OCI-LY3 (cell line): ENCODE measurements around the gene RAB11FIP5.

ENCODE experiments used
- H2AFZ ChIP-seq: fragments of 200-600, 300-600 bp; shearing (Covaris generic); 2 replicates; pipeline ENCODE4 v1.6.0; 2014; ENCODE audit warnings: antibody characterized with exemption, low read depth, low read length
- H3K27ac ChIP-seq: fragments of 200-600, 300-600 bp; sonication (generic); 2 replicates; pipeline ENCODE4 v1.5.1; 2014; ENCODE audit warnings: mild to moderate bottlenecking, low read length, moderate library complexity, mixed read lengths
- H3K27me3 ChIP-seq: fragments of 200-600, 300-600 bp; sonication (generic); 2 replicates; pipeline ENCODE4 v1.6.1; 2014; ENCODE audit warnings: low read depth, low read length, mixed read lengths
- H3K36me3 ChIP-seq: fragments of 200-600, 300-600 bp; sonication (generic); replicated peaks from 2 replicates; pipeline ENCODE3; 2014; ENCODE audit warnings: low read depth, low read length, mixed read lengths
- H3K4me1 ChIP-seq: fragments of 300-600, 200-600 bp; sonication (generic); 2 replicates; pipeline ENCODE4 v1.6.1; 2014; ENCODE audit warnings: low read length, mixed read lengths
- H3K4me2 ChIP-seq: fragments of 200-600, 300-600 bp; sonication (generic); 2 replicates; pipeline ENCODE4 v1.6.1; 2014; ENCODE audit warnings: low read length, mixed read lengths
- H3K4me3 ChIP-seq: fragments of 300-600, 200-600 bp; sonication (generic); 2 replicates; pipeline ENCODE4 v1.5.1; 2014; ENCODE audit warnings: antibody characterized with exemption, mild to moderate bottlenecking, low read length, moderate library complexity
- H3K79me2 ChIP-seq: fragments of 300-600, 200-600 bp; shearing (Covaris generic); 2 replicates; pipeline ENCODE4 v1.6.1; 2014; ENCODE audit warnings: mild to moderate bottlenecking, low read length, mixed read lengths
- H3K9ac ChIP-seq: fragments of 300-600, 200-600 bp; shearing (Covaris generic); 2 replicates; pipeline ENCODE4 v1.6.0; 2014; ENCODE audit warnings: mild to moderate bottlenecking, low read length, moderate library complexity
- H3K9me3 ChIP-seq: fragments of 200-600, 300-600 bp; shearing (Covaris generic); 2 replicates; pipeline ENCODE4 v1.6.1; 2014; ENCODE audit warnings: low read length, mixed read lengths; ENCODE audit not compliant: insufficient read depth
- H4K20me1 ChIP-seq: fragments of 200-600, 300-600 bp; sonication (generic); 2 replicates; pipeline ENCODE4 v1.6.1; 2016; ENCODE audit warnings: low read length, mixed read lengths; ENCODE audit not compliant: insufficient read depth
- EZH2phosphoT487 ChIP-seq: fragments of 200-600 bp; shearing (Covaris generic); IDR thresholded peaks from 2 replicates; pipeline ENCODE4 v1.6.1; 2018; ENCODE audit warnings: antibody characterized with exemption, mixed run types, low read depth
- TF ChIP-seq, protein P1 (sequence below): fragments of 200-600, 300-600 bp; sonication (generic); IDR thresholded peaks from 2 replicates; pipeline ENCODE4 v1.5.1; 2014; ENCODE audit warnings: antibody characterized with exemption, low read length, low read depth

Gene RAB11FIP5

GRCh38 chr2:73141896-73142295 lies 29.1 kb upstream of the RAB11FIP5 start:
- H3K9ac ChIP-seq, result no peak overlapping the region

GRCh38 chr2:73135236-73135635 lies 22.5 kb upstream of the RAB11FIP5 start:
- no peaks in the 10 kb centered on the region for H3K36me3 ChIP-seq
- TF ChIP-seq, protein P1, sequence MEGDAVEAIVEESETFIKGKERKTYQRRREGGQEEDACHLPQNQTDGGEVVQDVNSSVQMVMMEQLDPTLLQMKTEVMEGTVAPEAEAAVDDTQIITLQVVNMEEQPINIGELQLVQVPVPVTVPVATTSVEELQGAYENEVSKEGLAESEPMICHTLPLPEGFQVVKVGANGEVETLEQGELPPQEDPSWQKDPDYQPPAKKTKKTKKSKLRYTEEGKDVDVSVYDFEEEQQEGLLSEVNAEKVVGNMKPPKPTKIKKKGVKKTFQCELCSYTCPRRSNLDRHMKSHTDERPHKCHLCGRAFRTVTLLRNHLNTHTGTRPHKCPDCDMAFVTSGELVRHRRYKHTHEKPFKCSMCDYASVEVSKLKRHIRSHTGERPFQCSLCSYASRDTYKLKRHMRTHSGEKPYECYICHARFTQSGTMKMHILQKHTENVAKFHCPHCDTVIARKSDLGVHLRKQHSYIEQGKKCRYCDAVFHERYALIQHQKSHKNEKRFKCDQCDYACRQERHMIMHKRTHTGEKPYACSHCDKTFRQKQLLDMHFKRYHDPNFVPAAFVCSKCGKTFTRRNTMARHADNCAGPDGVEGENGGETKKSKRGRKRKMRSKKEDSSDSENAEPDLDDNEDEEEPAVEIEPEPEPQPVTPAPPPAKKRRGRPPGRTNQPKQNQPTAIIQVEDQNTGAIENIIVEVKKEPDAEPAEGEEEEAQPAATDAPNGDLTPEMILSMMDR, result no peak
- no peak for TF ChIP-seq EZH2phosphoT487
- no peaks in the 10 kb centered on the region for H3K4me1 ChIP-seq
- no peak overlapping the region for H3K4me2 ChIP-seq
- no peak overlapping the region for H3K4me3 ChIP-seq
- H3K9me3 ChIP-seq, result no peaks in the 10 kb centered on the region
- H3K79me2 ChIP-seq, result no peaks in the 10 kb centered on the region
- no peak overlapping the region for H3K9ac ChIP-seq
- H3K27me3 ChIP-seq, result peaks cover 8% of the 10 kb centered on the region; the same call in 1 of the 2 replicates
- no peaks in the 10 kb centered on the region for H4K20me1 ChIP-seq
- H2AFZ ChIP-seq, result no peak overlapping the region
- no peak overlapping the region for H3K27ac ChIP-seq

More at GRCh38 chr2:73141896-73142295, 29.1 kb upstream of the RAB11FIP5 start:
- Histone ChIP-seq H3K4me3 (no peak overlapping the region), H3K36me3 (no peaks in the 10 kb centered on the region), H3K79me2 (no peaks in the 10 kb centered on the region), H3K27me3 (no peaks in the 10 kb centered on the region), H3K27ac (no peak overlapping the region), H4K20me1 (no peaks in the 10 kb centered on the region), H3K4me1 (no peaks in the 10 kb centered on the region), H2AFZ (no peak overlapping the region), H3K4me2 (no peak overlapping the region), H3K9me3 (no peaks in the 10 kb centered on the region)
- TF ChIP-seq, protein P1, result no peak
- no peak for TF ChIP-seq EZH2phosphoT487

- no peaks in the 10 kb centered on the region for H3K36me3 ChIP-seq
- H3K4me1 ChIP-seq, result no peaks in the 10 kb centered on the region
- no peaks in the 10 kb centered on the region for H3K9me3 ChIP-seq
- no peaks in the 10 kb centered on the region for H4K20me1 ChIP-seq
- no peak overlapping the region for H3K9ac ChIP-seq
- H3K4me2 ChIP-seq, result no peak overlapping the region
- TF ChIP-seq, protein P1, result no peak
- TF ChIP-seq EZH2phosphoT487, result no peak
- no peak overlapping the region for H3K4me3 ChIP-seq
- H3K27ac ChIP-seq, result no peak overlapping the region
- H2AFZ ChIP-seq, result no peak overlapping the region
- no peaks in the 10 kb centered on the region for H3K79me2 ChIP-seq
- peaks cover 8% of the 10 kb centered on the region; the same call in 1 of the 2 replicates for H3K27me3 ChIP-seq
These were observed 21.7 kb upstream of the RAB11FIP5 start for GRCh38 chr2:73134471-73134870.

DNA sequence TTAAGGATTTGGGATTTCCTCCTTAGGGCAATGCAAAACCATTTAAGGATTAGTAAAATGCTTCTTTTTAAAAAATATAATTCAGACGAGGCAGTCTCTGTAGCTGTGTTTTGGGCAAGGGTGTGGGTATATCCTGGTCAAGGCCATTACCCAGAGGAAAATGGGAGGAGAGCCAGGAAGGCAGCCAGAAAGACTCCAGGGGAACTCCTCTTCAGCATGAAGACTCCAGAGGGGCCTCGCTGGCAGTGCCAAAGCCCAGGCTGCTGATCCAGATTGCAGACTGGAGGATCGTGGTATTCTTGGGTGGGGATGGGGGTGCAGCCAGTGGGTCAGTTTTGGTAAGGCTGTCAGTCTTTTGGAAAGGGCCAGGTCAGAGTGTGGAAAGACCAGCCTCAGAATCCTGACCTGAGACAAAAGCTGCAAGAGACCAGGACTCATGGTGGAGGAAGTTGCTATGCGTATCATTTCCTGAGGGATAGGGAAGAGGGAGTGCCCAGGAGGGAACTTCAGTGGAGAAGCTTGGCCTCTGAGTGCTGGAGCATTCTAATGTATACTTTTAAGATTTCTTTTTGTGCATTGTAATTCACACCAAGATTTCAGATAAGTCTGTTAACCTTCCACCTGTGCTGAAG lies 20.9 kb upstream of the RAB11FIP5 start:
- Histone ChIP-seq H3K4me2 (no peak overlapping the region), H3K79me2 (no peaks in the 10 kb centered on the region), H3K4me1 (no peaks in the 10 kb centered on the region), H2AFZ (no peak overlapping the region), H3K36me3 (no peaks in the 10 kb centered on the region), H3K9me3 (no peaks in the 10 kb centered on the region), H3K27me3 (peaks cover 8% of the 10 kb centered on the region; the same call in 1 of the 2 replicates), H3K4me3 (no peak overlapping the region), H3K27ac (no peak overlapping the region), H4K20me1 (no peaks in the 10 kb centered on the region), H3K9ac (no peak overlapping the region)
- TF ChIP-seq EZH2phosphoT487, result no peak
- TF ChIP-seq, protein P1, result no peak
